Gastrocnemius medialis (tissue), 4 donors: Measurements from ENCODE around the gene APC. TPM values are rescaled to one million over a fixed set of nuclear protein-coding genes. Genes with fewer than 3 reads are reported as not detected.
A peak's percentile ranks its signal among the peaks of the same experiment; 100 is the strongest.

Experiments
- ATAC-seq, 2 donors: fragments of 150-250 bp; one replicate each; pipeline ENCODE4 v1.9.1; 2016
- DNase-seq, 2 donors: peaks; one replicate each; pipeline ENCODE4 v3.0.0-alpha.2; 2019
- H3K27ac ChIP-seq, 4 donors: fragments of 200-600 bp; sonication (generic); 1 replicate in 1 of 4; 2 replicates in 3 of 4; pipeline ENCODE4 v1.5.1; 2016 to 2018; ENCODE audit warnings: mild to moderate bottlenecking in 2 of 4, moderate library complexity in 1 of 4
- H3K27me3 ChIP-seq, 3 donors: fragments of 200-600 bp; sonication (generic) in 2 of 3; 1 replicate in 1 of 3; 2 replicates in 2 of 3; pipeline versions ENCODE4 v1.5.1 to v1.6.0; 2016 to 2019; ENCODE audit warnings: mild to moderate bottlenecking in 1 of 3, moderate library complexity in 1 of 3
- H3K36me3 ChIP-seq, 2 donors: fragments of 200-600 bp; sonication (generic) in 1 of 2; one replicate each; pipeline ENCODE4 v1.5.1; 2017 to 2018
- H3K4me1 ChIP-seq, 2 donors: fragments of 200-600 bp; sonication (generic) in 1 of 2; one replicate each; pipeline ENCODE4 v1.5.1; 2016 to 2017; ENCODE audit warnings: mild to moderate bottlenecking in 2 of 2
- H3K4me3 ChIP-seq, 4 donors: fragments of 200-600 bp; sonication (generic) in 3 of 4; 1 replicate in 1 of 4; 2 replicates in 3 of 4; pipeline ENCODE4 v1.5.1; 2016 to 2019; ENCODE audit warnings: mild to moderate bottlenecking in 2 of 4
- H3K9me3 ChIP-seq, 3 donors: fragments of 200-600 bp; sonication (generic) in 2 of 3; 1 replicate in 1 of 3; 2 replicates in 2 of 3; pipeline ENCODE4 v1.5.1; 2016 to 2019
- CTCF ChIP-seq, 5 experiments: fragments of 450-650 bp in 3 of 5; fragments of 200-600 bp in 2 of 5; sonication (generic) in 2 of 5; IDR thresholded peaks in 4 of 5; conservative IDR thresholded peaks in 1 of 5; 1 replicate in 4 of 5; 2 replicates in 1 of 5; pipeline ENCODE4 v1.5.1; 2016 to 2019; ENCODE audit warnings: antibody characterized with exemption in 5 of 5, mild to moderate bottlenecking in 3 of 5, moderate library complexity in 3 of 5
- POLR2A ChIP-seq, 2 donors: fragments of 450-650 bp; IDR thresholded peaks; one replicate each; pipeline ENCODE4 v1.6.1; 2017; ENCODE audit warnings: antibody characterized with exemption in 2 of 2, mild to moderate bottlenecking in 2 of 2, moderate library complexity in 2 of 2
- in situ Hi-C, 4 donors: fragments of 200-750 bp; cut with MboI; loops; one replicate each; pipeline versions ENCODE4 v1.15.0 to v1.8.0; 2017; ENCODE audit warnings: low sequenced_read_pairs in 4 of 4
- intact Hi-C: fragments of 100-400 bp; cut with DNase I; formaldehyde crosslinking; loops from one replicate; pipeline ENCODE4 v1.15.1; 2023; ENCODE audit warnings: low total_unique reads
- total RNA-seq, 4 donors: library from RNA; depleted of rRNA; stranded (reverse); fragments of >200 nt; gene quantifications; one replicate each; pipeline versions ENCODE4 v1.1.0 to v1.2.3, GENCODE V29; 2016

APC gene
- total RNA-seq, 4 donors from 2014 or later = 50.1 to 102 (median 60.4) TPM

- DNase-seq (no peak), ATAC-seq (no peak)
- in situ Hi-C loops = no loop called here
Measured at GRCh38 chr5:112876362-112876761, 138.7 kb downstream of the APC start.

GRCh38 chr5:112878101-112878500 is 140.4 kb downstream of the APC start:
- Histone ChIP-seq H3K36me3 (peaks cover 0 to 34% of the 10 kb centered on the region in 2 donors), H3K4me3 (no peak overlapping the region), H3K4me1 (peaks cover 4 to 14% of the 10 kb centered on the region in 2 donors), H3K27me3 (no peaks in the 10 kb centered on the region), H3K9me3 (no peaks in the 10 kb centered on the region), H3K27ac (no peak overlapping the region)
- in situ Hi-C loops (no loop called here), intact Hi-C loops (no loop called here)
- ATAC-seq = no peak
- TF ChIP-seq CTCF (IDR thresholded peaks at IDR 0.05 in 4 of 5, conservative IDR thresholded peaks at IDR 0.05 in 1 of 5) (no peak), POLR2A (IDR thresholded peaks at IDR 0.05) (no peak)
- no peak for DNase-seq

More at GRCh38 chr5:112876362-112876761, 138.7 kb downstream of the APC start:
- no peak overlapping the region for H3K27ac ChIP-seq
- peaks cover 4 to 14% of the 10 kb centered on the region in 2 donors for H3K4me1 ChIP-seq
- H3K9me3 ChIP-seq = no peaks in the 10 kb centered on the region
- peaks cover 0 to 34% of the 10 kb centered on the region in 2 donors for H3K36me3 ChIP-seq
- TF ChIP-seq POLR2A (IDR thresholded peaks at IDR 0.05) = no peak
- TF ChIP-seq CTCF (IDR thresholded peaks at IDR 0.05 in 4 of 5, conservative IDR thresholded peaks at IDR 0.05 in 1 of 5) = no peak
- H3K27me3 ChIP-seq = no peaks in the 10 kb centered on the region
- intact Hi-C loops = no loop called here
- H3K4me3 ChIP-seq = no peak overlapping the region

GRCh38 chr5:112878760-112879159 is 141.1 kb downstream of the APC start:
- H3K4me3 ChIP-seq = no peak overlapping the region
- in situ Hi-C loops = no loop called here
- TF ChIP-seq CTCF (IDR thresholded peaks at IDR 0.05 in 4 of 5, conservative IDR thresholded peaks at IDR 0.05 in 1 of 5) (no peak), POLR2A (IDR thresholded peaks at IDR 0.05) (no peak)
- H3K27ac ChIP-seq = peak overlapping the region in 3 of 4 donors; percentile 3 to 46 (median 8)
- intact Hi-C loops = no loop called here
- peaks cover 0 to 40% of the 10 kb centered on the region in 2 donors for H3K36me3 ChIP-seq
- H3K9me3 ChIP-seq = no peaks in the 10 kb centered on the region
- DNase-seq = no peak
- peaks cover 4 to 14% of the 10 kb centered on the region in 2 donors for H3K4me1 ChIP-seq
- no peak for ATAC-seq
- no peaks in the 10 kb centered on the region for H3K27me3 ChIP-seq

- in situ Hi-C loops = no loop called here
- Histone ChIP-seq H3K4me3 (no peak overlapping the region), H3K4me1 (peaks cover 4 to 14% of the 10 kb centered on the region in 2 donors), H3K27me3 (no peaks in the 10 kb centered on the region), H3K36me3 (peaks cover 0 to 53% of the 10 kb centered on the region in 2 donors), H3K27ac (peak overlapping the region in 3 of 4 donors; percentile 2 to 42 (median 15)), H3K9me3 (no peaks in the 10 kb centered on the region)
- TF ChIP-seq POLR2A (IDR thresholded peaks at IDR 0.05) (no peak), CTCF (IDR thresholded peaks at IDR 0.05 in 4 of 5, conservative IDR thresholded peaks at IDR 0.05 in 1 of 5) (no peak)
- intact Hi-C loops = no loop called here
- ATAC-seq (peak in 1 of 2 donors; percentile 68), DNase-seq (no peak)
Measured at GRCh38 chr5:112880219-112880964, 142.7 kb downstream of the APC start.
